Large intestine (tissue), 3 donors: ENCODE results near the gene GAB1. TPM values are rescaled to one million over a fixed set of nuclear protein-coding genes. Genes with fewer than 3 reads are reported as not detected.

ENCODE experiments used
- DNase-seq, 2 donors: peaks; one replicate each; pipeline versions ENCODE4 v3.0.0 to v3.0.0-alpha.2; 2013
- H3K27ac ChIP-seq: one replicate; pipeline ENCODE4 v1.5.1; 2013; ENCODE audit warnings: low read length
- H3K27me3 ChIP-seq: 2 replicates; pipeline ENCODE4 v1.6.1; 2013; ENCODE audit warnings: low read length; ENCODE audit not compliant: control insufficient read depth, insufficient read depth
- H3K36me3 ChIP-seq: 2 replicates; pipeline ENCODE4 v1.6.1; 2013; ENCODE audit warnings: low read length; ENCODE audit not compliant: control insufficient read depth, insufficient read depth
- H3K4me1 ChIP-seq: one replicate; pipeline ENCODE4 v1.6.1; 2013; ENCODE audit warnings: low read length; ENCODE audit not compliant: control insufficient read depth, insufficient read depth
- H3K4me3 ChIP-seq: one replicate; pipeline ENCODE4 v1.5.1; 2013; ENCODE audit warnings: low read length
- H3K9me3 ChIP-seq: one replicate; pipeline ENCODE4 v1.6.1; 2013; ENCODE audit warnings: mild to moderate bottlenecking, low read depth, low read length, moderate library complexity; ENCODE audit not compliant: control insufficient read depth
- WGBS: methylation state at CpG from one replicate; pipeline ENCODE4 v1.1.5; 2013; ENCODE audit warnings: low lambda C conversion rate; ENCODE audit not compliant: insufficient coverage; 5-methylcytosine and 5-hydroxymethylcytosine counted together
- polyA plus RNA-seq: library from polyadenylated mRNA; unstranded; fragments of 120-200 nt; gene quantifications from one replicate; pipeline ENCODE4 v1.2.1, GENCODE V29; 2013

GAB1 gene
- polyA plus RNA-seq, 1 donor, result 69.2 TPM

DNA sequence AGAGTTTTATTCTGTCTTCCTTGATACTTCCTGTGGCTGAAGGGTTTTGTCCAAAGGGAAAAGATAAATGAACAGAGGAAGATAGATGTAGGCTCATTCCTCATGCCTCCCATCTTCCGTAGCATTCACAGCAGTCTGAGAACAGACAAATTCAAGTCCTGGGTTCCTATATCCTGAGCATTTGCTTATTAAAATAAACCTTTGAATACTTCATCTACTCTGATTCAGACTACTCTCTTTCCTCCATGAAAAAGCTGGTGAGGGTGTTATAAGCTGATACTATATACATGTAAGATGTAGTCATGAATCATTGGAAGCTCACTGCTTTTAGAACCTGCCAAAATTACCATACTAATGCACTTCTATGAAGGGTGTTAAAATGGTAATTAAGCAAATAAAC is 61.2 kb downstream of the GAB1 start:
- DNase-seq, result no peak
- WGBS, result no CpG with 5 or more reads among the region's 1 CpG
- peaks cover 3% of the 10 kb centered on the region for H3K36me3 ChIP-seq
- no peaks in the 10 kb centered on the region for H3K4me1 ChIP-seq
- no peak overlapping the region for H3K27ac ChIP-seq
- H3K4me3 ChIP-seq, result no peak overlapping the region
- H3K9me3 ChIP-seq, result no peaks in the 10 kb centered on the region
- no peaks in the 10 kb centered on the region for H3K27me3 ChIP-seq

DNA sequence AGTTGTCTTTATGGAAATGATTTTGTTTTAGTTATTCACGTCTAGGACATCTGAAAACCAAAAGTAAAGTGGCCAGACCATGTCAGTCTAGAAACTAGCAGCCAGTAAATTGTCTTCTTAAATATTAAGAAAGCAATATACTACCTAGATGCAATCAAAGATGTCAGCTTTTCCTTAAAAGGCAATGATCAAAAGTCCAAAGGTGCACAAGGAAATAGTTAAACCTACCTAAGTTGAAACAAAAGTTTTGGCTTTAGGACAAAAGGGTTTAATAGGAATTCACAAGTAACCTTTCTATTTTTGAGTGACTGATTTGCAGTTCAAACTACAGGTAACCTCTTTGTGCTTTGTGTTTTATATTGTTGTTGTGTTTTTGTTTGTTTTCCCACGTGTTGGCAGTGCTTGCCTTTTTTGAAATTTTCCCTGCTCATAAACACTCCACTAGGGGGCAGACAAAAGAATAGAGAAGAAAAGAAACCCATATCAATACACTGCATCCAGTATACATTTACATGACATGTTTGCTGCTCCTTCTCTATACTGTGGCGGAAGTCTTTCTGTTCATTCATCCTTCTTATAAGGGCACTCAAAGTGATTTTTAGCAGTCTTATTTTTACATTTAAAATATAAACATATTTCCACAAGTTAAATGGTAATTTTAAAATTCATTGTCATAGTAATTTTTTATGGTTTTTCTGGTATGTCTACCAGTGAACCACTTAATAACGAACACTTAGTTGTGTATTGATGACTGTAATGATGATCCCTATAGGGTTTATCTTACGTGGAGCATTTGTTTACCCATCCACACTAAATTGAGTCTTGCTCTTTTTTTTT is 62.7 kb downstream of the GAB1 start:
- WGBS, result 100% methylated on average over 1 of the region's 5 CpGs
- Histone ChIP-seq H3K27me3 (no peaks in the 10 kb centered on the region), H3K9me3 (no peaks in the 10 kb centered on the region), H3K27ac (peak overlapping the region; percentile 25), H3K4me3 (no peak overlapping the region), H3K36me3 (peaks cover 3% of the 10 kb centered on the region), H3K4me1 (no peaks in the 10 kb centered on the region)
- DNase-seq, result peak in 1 of 2 donors; percentile 71

DNA sequence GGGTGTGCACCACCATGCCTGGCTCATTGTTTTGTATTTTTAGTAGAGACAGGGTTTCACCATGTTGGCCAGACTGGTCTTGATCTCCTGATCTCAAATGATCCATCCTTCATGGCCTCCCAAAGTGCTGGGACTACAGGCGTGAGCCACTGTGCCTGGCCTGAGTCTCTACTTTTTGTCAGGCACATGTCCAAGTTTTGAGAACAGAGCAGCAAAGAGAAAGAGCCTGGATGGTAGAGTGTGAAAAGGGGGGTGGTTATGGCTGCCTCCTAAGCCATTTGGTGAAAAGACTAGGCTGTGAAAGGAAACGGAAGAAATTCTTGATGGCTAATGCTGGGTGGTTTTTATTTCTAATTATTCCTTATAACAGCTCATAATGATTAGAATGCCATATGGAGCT is 63.4 kb downstream of the GAB1 start:
- WGBS, result no CpG with 5 or more reads among the region's 2 CpGs
- H3K27me3 ChIP-seq, result no peaks in the 10 kb centered on the region
- H3K4me1 ChIP-seq, result no peaks in the 10 kb centered on the region

GRCh38 chr4:143402776-143403552 is 66.3 kb downstream of the GAB1 start:
- DNase-seq, result no peak
- Histone ChIP-seq H3K4me3 (no peak overlapping the region), H3K27ac (no peak overlapping the region), H3K36me3 (no peaks in the 10 kb centered on the region), H3K4me1 (no peaks in the 10 kb centered on the region), H3K9me3 (no peaks in the 10 kb centered on the region), H3K27me3 (no peaks in the 10 kb centered on the region)
- 83% methylated on average over 1 of the region's 4 CpGs for WGBS

More for the DNA sequence above, 63.4 kb downstream of the GAB1 start:
- DNase-seq, result no peak
- Histone ChIP-seq H3K9me3 (no peaks in the 10 kb centered on the region), H3K27ac (no peak overlapping the region), H3K4me3 (no peak overlapping the region), H3K36me3 (peaks cover 3% of the 10 kb centered on the region)

GRCh38 chr4:143403553-143403820 is 66.8 kb downstream of the GAB1 start:
- H3K4me3 ChIP-seq, result no peak overlapping the region
- no peak for DNase-seq
- no peaks in the 10 kb centered on the region for H3K27me3 ChIP-seq
- no CpG with 5 or more reads among the region's 4 CpGs for WGBS
- no peak overlapping the region for H3K27ac ChIP-seq
- H3K9me3 ChIP-seq, result no peaks in the 10 kb centered on the region
- no peaks in the 10 kb centered on the region for H3K4me1 ChIP-seq
- H3K36me3 ChIP-seq, result no peaks in the 10 kb centered on the region

DNA sequence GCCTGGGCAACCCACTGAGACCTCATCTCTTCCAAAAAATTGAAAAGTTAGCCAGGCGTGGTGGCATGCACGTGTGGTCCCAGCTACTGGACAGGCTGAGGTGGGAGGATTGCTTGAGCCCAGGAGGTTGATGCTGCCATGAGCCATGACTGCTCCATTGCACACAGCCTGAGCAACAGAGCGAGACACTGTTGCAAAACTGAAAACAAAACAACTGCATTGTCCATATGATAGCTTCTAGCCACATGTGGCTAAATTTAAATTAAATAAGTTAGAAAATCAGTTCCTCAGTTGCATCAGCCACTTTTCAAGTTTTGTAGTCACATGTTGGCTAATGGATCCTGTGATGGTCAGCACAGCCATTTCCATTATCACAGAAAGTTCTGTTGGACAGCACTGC is 67.9 kb downstream of the GAB1 start:
- no peaks in the 10 kb centered on the region for H3K27me3 ChIP-seq
- H3K9me3 ChIP-seq, result no peaks in the 10 kb centered on the region
- no peak for DNase-seq
- WGBS, result no CpG with 5 or more reads among the region's 3 CpGs
- no peaks in the 10 kb centered on the region for H3K4me1 ChIP-seq
- H3K4me3 ChIP-seq, result no peak overlapping the region
- no peak overlapping the region for H3K27ac ChIP-seq
- H3K36me3 ChIP-seq, result no peaks in the 10 kb centered on the region

DNA sequence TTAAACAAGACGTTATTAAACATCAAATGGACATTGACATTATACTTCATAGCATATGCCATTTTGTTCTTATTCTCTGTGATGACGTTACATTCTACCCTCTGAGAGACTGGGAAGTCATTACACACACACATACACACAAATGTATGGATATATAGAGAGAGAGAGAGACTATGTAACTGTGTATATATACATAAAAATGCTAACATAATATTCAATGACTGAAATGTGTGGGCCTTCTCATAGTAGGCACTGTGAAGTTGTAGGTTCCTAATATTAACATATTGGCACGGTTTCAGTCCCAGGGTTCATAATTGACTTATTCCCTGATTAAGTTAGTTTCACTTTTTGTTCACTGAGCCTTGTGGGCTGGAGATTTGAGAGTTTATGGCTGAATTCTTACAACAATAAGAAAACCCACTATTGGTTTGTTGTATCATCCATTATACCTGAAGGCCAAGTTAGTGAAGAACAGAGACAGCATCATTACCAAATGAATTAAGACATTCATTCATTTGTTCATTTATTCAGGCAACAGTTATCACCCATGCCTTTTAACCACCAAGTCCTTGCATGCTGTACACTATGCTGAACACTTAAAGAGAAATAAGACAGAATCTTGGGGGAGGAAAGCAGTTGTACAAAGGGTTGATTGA is 68.5 kb downstream of the GAB1 start:
- H3K4me3 ChIP-seq, result no peak overlapping the region
- H3K4me1 ChIP-seq, result no peaks in the 10 kb centered on the region
- no peak overlapping the region for H3K27ac ChIP-seq
- WGBS, result no CpG with 5 or more reads among the region's 3 CpGs
- DNase-seq, result peak in 1 of 2 donors; percentile 56
- H3K9me3 ChIP-seq, result no peaks in the 10 kb centered on the region
- no peaks in the 10 kb centered on the region for H3K27me3 ChIP-seq
- no peaks in the 10 kb centered on the region for H3K36me3 ChIP-seq

- Histone ChIP-seq H3K36me3 (no peaks in the 10 kb centered on the region), H3K27ac (no peak overlapping the region), H3K4me3 (no peak overlapping the region), H3K27me3 (no peaks in the 10 kb centered on the region), H3K9me3 (no peaks in the 10 kb centered on the region), H3K4me1 (no peaks in the 10 kb centered on the region)
- WGBS, result no CpG with 5 or more reads among the region's 3 CpGs
- DNase-seq, result peak in 1 of 2 donors; percentile 38
Observed at GRCh38 chr4:143406523-143406922, 69.8 kb downstream of the GAB1 start.

- Histone ChIP-seq H3K36me3 (no peaks in the 10 kb centered on the region), H3K9me3 (no peaks in the 10 kb centered on the region), H3K4me3 (no peak overlapping the region), H3K27me3 (no peaks in the 10 kb centered on the region), H3K27ac (no peak overlapping the region), H3K4me1 (no peaks in the 10 kb centered on the region)
- 81% methylated on average over 2 of the region's 3 CpGs for WGBS
- no peak for DNase-seq
Observed at GRCh38 chr4:143407474-143407873, 70.8 kb downstream of the GAB1 start.

DNA sequence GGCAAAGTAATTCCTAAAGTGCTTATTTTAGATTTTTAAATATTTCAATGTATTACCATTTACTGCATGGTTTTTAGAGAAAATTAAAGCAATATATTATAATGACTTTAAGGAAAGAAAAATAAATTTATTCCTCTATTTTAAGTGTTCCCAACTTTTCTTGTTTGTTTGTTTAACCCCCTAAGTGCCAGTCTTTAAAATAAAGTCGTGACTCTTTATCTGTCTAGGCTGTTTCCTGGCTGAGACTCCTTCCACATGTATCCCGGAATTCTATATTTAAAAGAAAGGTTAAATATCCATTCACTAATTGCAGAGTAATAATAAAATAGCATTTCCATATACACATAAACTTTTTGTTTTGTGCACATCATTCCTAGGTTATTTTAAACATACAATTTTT is 71.2 kb downstream of the GAB1 start:
- no peaks in the 10 kb centered on the region for H3K4me1 ChIP-seq
- DNase-seq, result no peak
- H3K36me3 ChIP-seq, result no peaks in the 10 kb centered on the region
- H3K27me3 ChIP-seq, result no peaks in the 10 kb centered on the region
- H3K4me3 ChIP-seq, result no peak overlapping the region
- no peaks in the 10 kb centered on the region for H3K9me3 ChIP-seq
- 88% methylated on average over 1 of the region's 2 CpGs for WGBS
- no peak overlapping the region for H3K27ac ChIP-seq
